Liver (tissue), 3 donors: ENCODE measurements around the gene SETD1A.

Source experiments
- EGR1 ChIP-seq, 2 donors: IDR thresholded peaks; 2 replicates each; pipeline ENCODE4 v1.6.1; 2016 to 2018; ENCODE audit warnings: antibody characterized with exemption in 2 of 2, low read depth in 2 of 2
- GABPA ChIP-seq, 2 donors: IDR thresholded peaks in 1 of 2; conservative IDR thresholded peaks in 1 of 2; 2 replicates each; pipeline ENCODE4 v1.6.1; 2016; ENCODE audit warnings: antibody characterized with exemption in 2 of 2, mild to moderate bottlenecking in 1 of 2, moderate library complexity in 1 of 2
- HNF4G ChIP-seq: IDR thresholded peaks from 2 replicates; pipeline ENCODE4 v1.6.1; 2016; ENCODE audit warnings: antibody characterized with exemption
- JUND ChIP-seq, 2 donors: IDR thresholded peaks; 2 replicates each; pipeline ENCODE4 v1.6.1; 2016; ENCODE audit warnings: antibody characterized with exemption in 2 of 2
- RXRA ChIP-seq, 2 donors: IDR thresholded peaks; 2 replicates each; pipeline ENCODE4 v1.6.1; 2017 to 2018; ENCODE audit warnings: antibody characterized with exemption in 2 of 2, mild to moderate bottlenecking in 1 of 2
- TAF1 ChIP-seq: conservative IDR thresholded peaks from 2 replicates; pipeline ENCODE4 v1.6.1; 2016; ENCODE audit warnings: antibody characterized with exemption, mild to moderate bottlenecking
- YY1 ChIP-seq: IDR thresholded peaks from 2 replicates; pipeline ENCODE4 v1.6.1; 2016; ENCODE audit warnings: antibody characterized with exemption, mild to moderate bottlenecking
- ZBTB33 ChIP-seq: IDR thresholded peaks from 2 replicates; pipeline ENCODE4 v1.6.1; 2016; ENCODE audit warnings: antibody characterized with exemption
- TF ChIP-seq, protein P1 (sequence below): fragments of 150-350 bp; IDR thresholded peaks from 2 replicates; pipeline ENCODE4 v1.5.1; 2017; ENCODE audit warnings: improper control_type of control experiment, low read depth, low read length; ENCODE audit not compliant: missing input control
- TF ChIP-seq, protein P2 (sequence below): IDR thresholded peaks from 2 replicates; pipeline ENCODE4 v1.6.1; 2016; ENCODE audit warnings: antibody characterized with exemption, mild to moderate bottlenecking
- donor health status: healthy.
- donor health status: healthy.

DNA sequence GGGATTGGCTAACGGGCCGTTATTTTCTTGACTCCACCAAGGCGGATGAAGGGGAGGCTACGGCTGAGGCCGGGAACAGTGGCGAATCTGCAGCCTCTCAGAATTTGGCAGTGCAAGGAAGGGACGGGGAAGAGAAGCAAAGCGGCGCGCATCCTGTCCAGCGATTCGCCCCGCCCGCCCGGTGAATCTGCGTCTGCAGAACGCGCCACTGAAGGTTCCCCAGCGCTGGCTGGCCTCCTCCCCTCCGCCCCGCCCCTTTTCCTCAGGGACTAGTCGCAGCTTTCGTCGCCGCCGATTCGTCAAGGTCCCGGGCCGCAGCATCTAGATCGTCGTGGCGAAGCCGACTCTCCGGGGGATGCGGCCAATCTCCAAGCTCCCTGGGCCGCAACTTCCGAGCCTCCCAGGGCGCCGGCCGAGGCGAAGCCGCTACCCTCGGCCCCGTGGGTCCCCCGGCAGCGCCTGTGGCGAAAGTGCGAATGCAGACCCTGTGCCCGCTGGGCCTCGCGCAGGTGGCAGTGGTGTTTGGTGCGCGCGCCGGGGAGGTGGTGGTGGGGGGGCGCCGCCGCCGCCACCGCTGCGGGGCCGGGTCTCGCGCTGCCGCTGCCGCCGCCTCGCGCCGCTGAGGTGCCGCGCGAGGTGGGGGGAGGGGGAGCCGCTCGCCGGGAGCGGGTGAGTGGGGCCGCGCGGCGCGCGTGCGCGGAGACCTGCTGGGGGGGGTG, at the start of gene SETD1A:
- TF ChIP-seq, protein P1, sequence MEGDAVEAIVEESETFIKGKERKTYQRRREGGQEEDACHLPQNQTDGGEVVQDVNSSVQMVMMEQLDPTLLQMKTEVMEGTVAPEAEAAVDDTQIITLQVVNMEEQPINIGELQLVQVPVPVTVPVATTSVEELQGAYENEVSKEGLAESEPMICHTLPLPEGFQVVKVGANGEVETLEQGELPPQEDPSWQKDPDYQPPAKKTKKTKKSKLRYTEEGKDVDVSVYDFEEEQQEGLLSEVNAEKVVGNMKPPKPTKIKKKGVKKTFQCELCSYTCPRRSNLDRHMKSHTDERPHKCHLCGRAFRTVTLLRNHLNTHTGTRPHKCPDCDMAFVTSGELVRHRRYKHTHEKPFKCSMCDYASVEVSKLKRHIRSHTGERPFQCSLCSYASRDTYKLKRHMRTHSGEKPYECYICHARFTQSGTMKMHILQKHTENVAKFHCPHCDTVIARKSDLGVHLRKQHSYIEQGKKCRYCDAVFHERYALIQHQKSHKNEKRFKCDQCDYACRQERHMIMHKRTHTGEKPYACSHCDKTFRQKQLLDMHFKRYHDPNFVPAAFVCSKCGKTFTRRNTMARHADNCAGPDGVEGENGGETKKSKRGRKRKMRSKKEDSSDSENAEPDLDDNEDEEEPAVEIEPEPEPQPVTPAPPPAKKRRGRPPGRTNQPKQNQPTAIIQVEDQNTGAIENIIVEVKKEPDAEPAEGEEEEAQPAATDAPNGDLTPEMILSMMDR, result no peak
- TF ChIP-seq, protein P2, sequence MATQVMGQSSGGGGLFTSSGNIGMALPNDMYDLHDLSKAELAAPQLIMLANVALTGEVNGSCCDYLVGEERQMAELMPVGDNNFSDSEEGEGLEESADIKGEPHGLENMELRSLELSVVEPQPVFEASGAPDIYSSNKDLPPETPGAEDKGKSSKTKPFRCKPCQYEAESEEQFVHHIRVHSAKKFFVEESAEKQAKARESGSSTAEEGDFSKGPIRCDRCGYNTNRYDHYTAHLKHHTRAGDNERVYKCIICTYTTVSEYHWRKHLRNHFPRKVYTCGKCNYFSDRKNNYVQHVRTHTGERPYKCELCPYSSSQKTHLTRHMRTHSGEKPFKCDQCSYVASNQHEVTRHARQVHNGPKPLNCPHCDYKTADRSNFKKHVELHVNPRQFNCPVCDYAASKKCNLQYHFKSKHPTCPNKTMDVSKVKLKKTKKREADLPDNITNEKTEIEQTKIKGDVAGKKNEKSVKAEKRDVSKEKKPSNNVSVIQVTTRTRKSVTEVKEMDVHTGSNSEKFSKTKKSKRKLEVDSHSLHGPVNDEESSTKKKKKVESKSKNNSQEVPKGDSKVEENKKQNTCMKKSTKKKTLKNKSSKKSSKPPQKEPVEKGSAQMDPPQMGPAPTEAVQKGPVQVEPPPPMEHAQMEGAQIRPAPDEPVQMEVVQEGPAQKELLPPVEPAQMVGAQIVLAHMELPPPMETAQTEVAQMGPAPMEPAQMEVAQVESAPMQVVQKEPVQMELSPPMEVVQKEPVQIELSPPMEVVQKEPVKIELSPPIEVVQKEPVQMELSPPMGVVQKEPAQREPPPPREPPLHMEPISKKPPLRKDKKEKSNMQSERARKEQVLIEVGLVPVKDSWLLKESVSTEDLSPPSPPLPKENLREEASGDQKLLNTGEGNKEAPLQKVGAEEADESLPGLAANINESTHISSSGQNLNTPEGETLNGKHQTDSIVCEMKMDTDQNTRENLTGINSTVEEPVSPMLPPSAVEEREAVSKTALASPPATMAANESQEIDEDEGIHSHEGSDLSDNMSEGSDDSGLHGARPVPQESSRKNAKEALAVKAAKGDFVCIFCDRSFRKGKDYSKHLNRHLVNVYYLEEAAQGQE, result peak; percentile 52
- TF ChIP-seq HNF4G (no peak), RXRA (IDR thresholded peaks at IDR 0.05) (no peak), GABPA (IDR thresholded peaks at IDR 0.05 in 1 of 2, conservative IDR thresholded peaks at IDR 0.05 in 1 of 2) (peak; percentile 56 to 85), JUND (IDR thresholded peaks at IDR 0.05) (peak in 1 of 2 donors; percentile 52), ZBTB33 (peak; percentile 59), TAF1 (peak; percentile 51), EGR1 (IDR thresholded peaks at IDR 0.05; ENCODE audit: low read depth in 2 of 2) (peak in 1 of 2 donors; percentile 39), YY1 (peak; percentile 66)
